Smooth muscle cell (in vitro differentiated cells): ENCODE data around the gene DDX41. TPM values are rescaled to one million over a fixed set of nuclear protein-coding genes. Genes with fewer than 3 reads are reported as not detected.

Experiments used
- DNase-seq: peaks from one replicate; lab custom pipeline; 2025; ENCODE audit not compliant: unreplicated experiment; lab: John Stamatoyannopoulos, UW
- H2AFZ ChIP-seq: fragments of 200-600 bp; sonication (generic); 2 replicates; pipeline ENCODE4 v1.6.0; 2016; ENCODE audit warnings: antibody characterized with exemption, low read depth, mild to moderate bottlenecking
- H3F3A ChIP-seq: fragments of 200-600 bp; sonication (generic); 2 replicates; pipeline ENCODE4 v1.6.0; 2017; ENCODE audit warnings: antibody characterized with exemption, low read depth
- H3K27ac ChIP-seq: fragments of 200-600 bp; sonication (generic); 2 replicates; pipeline ENCODE4 v1.5.1; 2016; ENCODE audit warnings: low read depth, mild to moderate bottlenecking
- H3K27me3 ChIP-seq: fragments of 200-600 bp; sonication (generic); 2 replicates; pipeline ENCODE4 v1.6.1; 2016; ENCODE audit warnings: low read depth, mild to moderate bottlenecking
- H3K36me3 ChIP-seq: fragments of 200-600 bp; sonication (generic); 2 replicates; pipeline ENCODE4 v1.5.1; 2016; ENCODE audit warnings: low read depth
- H3K4me1 ChIP-seq: fragments of 200-600 bp; sonication (generic); 2 replicates; pipeline ENCODE4 v1.5.1; 2016; ENCODE audit warnings: low read depth
- H3K4me2 ChIP-seq: fragments of 200-600 bp; sonication (generic); 2 replicates; pipeline ENCODE4 v1.6.0; 2016; ENCODE audit warnings: mild to moderate bottlenecking
- H3K4me3 ChIP-seq: fragments of 200-600 bp; sonication (generic); 2 replicates; pipeline ENCODE4 v1.5.1; 2016; ENCODE audit warnings: mild to moderate bottlenecking
- H3K79me2 ChIP-seq: fragments of 200-600 bp; sonication (generic); 2 replicates; pipeline ENCODE4 v1.6.0; 2016; ENCODE audit warnings: low read depth, mild to moderate bottlenecking
- H3K9ac ChIP-seq: fragments of 200-600 bp; sonication (generic); 2 replicates; pipeline ENCODE4 v1.6.0; 2016; ENCODE audit warnings: low read depth
- H3K9me3 ChIP-seq: fragments of 200-600 bp; sonication (generic); replicated peaks from 2 replicates; pipeline ENCODE4 v1.5.1; 2016; ENCODE audit warnings: low read depth
- H4K20me1 ChIP-seq: fragments of 200-600 bp; sonication (generic); 2 replicates; pipeline ENCODE4 v1.6.0; 2016; ENCODE audit warnings: low read depth
- CTCF ChIP-seq: fragments of 200-600 bp; sonication (generic); IDR thresholded peaks from 2 replicates; pipeline ENCODE4 v1.5.1; 2017; ENCODE audit warnings: borderline replicate concordance, mild to moderate bottlenecking, antibody characterized with exemption; ENCODE audit not compliant: insufficient read depth, poor library complexity, severe bottlenecking
- WGBS: methylation state at CpG from one replicate; pipeline ENCODE4 v1.1.7; 2016; ENCODE audit warnings: low lambda C conversion rate; 5-methylcytosine and 5-hydroxymethylcytosine counted together
- polyA plus RNA-seq: library from polyadenylated mRNA; unstranded; fragments of >200 nt; fragmentation: Nextera tagmentation; extraction: Ambion mirVana; gene quantifications from 2 replicates; pipeline ENCODE4 v1.2.1, GENCODE V29; 2016
- total RNA-seq: library from RNA; depleted of rRNA; stranded (reverse); fragments of >200 nt; gene quantifications from 2 replicates; pipeline ENCODE4 v1.2.3, GENCODE V29; 2014

The DDX41 gene
- total and polyA plus RNA-seq, 2 experiments from 2014 or later, result 72.5 to 90.0 TPM

- H3K4me1 ChIP-seq, result no peaks in the 10 kb centered on the region
- peaks cover 8% of the 10 kb centered on the region for H4K20me1 ChIP-seq
- no peaks in the 10 kb centered on the region for H3K9me3 ChIP-seq
- 96% methylated on average over 8 of the region's 8 CpGs for WGBS
- H2AFZ ChIP-seq, result no peak overlapping the region
- no peaks in the 10 kb centered on the region for H3F3A ChIP-seq
- no peak overlapping the region for H3K27ac ChIP-seq
- H3K36me3 ChIP-seq, result no peaks in the 10 kb centered on the region
- no peaks in the 10 kb centered on the region for H3K27me3 ChIP-seq
- no peak overlapping the region for H3K4me3 ChIP-seq
- no peak for TF ChIP-seq CTCF
- DNase-seq, result no peak
- no peak overlapping the region for H3K9ac ChIP-seq
- no peaks in the 10 kb centered on the region for H3K79me2 ChIP-seq
- no peak overlapping the region for H3K4me2 ChIP-seq
These were observed 10.8 kb upstream of the DDX41 start for GRCh38 chr5:177527595-177527994.

- TF ChIP-seq CTCF, result no peak
- Histone ChIP-seq H3K9me3 (no peaks in the 10 kb centered on the region), H3K4me1 (no peaks in the 10 kb centered on the region), H3K9ac (no peak overlapping the region), H3K4me2 (no peak overlapping the region), H3K27ac (no peak overlapping the region), H3K79me2 (no peaks in the 10 kb centered on the region), H3K4me3 (no peak overlapping the region), H2AFZ (no peak overlapping the region), H4K20me1 (peaks cover under 1% of the 10 kb centered on the region), H3K36me3 (no peaks in the 10 kb centered on the region), H3F3A (no peaks in the 10 kb centered on the region), H3K27me3 (no peaks in the 10 kb centered on the region)
- WGBS, result 95% methylated on average over 6 of the region's 6 CpGs
- no peak for DNase-seq
These were observed 10.0 kb upstream of the DDX41 start for GRCh38 chr5:177526791-177527190.

- TF ChIP-seq CTCF, result no peak
- Histone ChIP-seq H4K20me1 (no peaks in the 10 kb centered on the region), H3K27me3 (no peaks in the 10 kb centered on the region), H3K4me2 (no peak overlapping the region), H3K36me3 (no peaks in the 10 kb centered on the region), H3K9ac (no peak overlapping the region), H3K4me1 (no peaks in the 10 kb centered on the region), H3K27ac (no peak overlapping the region), H2AFZ (no peak overlapping the region), H3F3A (no peaks in the 10 kb centered on the region), H3K79me2 (no peaks in the 10 kb centered on the region), H3K4me3 (no peak overlapping the region), H3K9me3 (no peaks in the 10 kb centered on the region)
- WGBS, result 99% methylated on average over 4 of the region's 4 CpGs
- no peak for DNase-seq
These were observed 9.4 kb upstream of the DDX41 start for GRCh38 chr5:177526191-177526590.

GRCh38 chr5:177524941-177525655 lies 8.3 kb upstream of the DDX41 start:
- Histone ChIP-seq H3K27ac (no peak overlapping the region), H3K9me3 (no peaks in the 10 kb centered on the region), H3K36me3 (no peaks in the 10 kb centered on the region), H2AFZ (no peak overlapping the region), H3K27me3 (no peaks in the 10 kb centered on the region), H3K4me3 (no peak overlapping the region), H4K20me1 (no peaks in the 10 kb centered on the region), H3F3A (no peaks in the 10 kb centered on the region), H3K9ac (no peak overlapping the region), H3K4me2 (no peak overlapping the region), H3K79me2 (no peaks in the 10 kb centered on the region), H3K4me1 (no peaks in the 10 kb centered on the region)
- DNase-seq, result no peak
- WGBS, result 99% methylated on average over 10 of the region's 10 CpGs
- TF ChIP-seq CTCF, result no peak
